Stimulated activated CD4-positive, alpha-beta T cell treated with anti-CD3 and anti-CD28 coated beads, Interleukin-12 subunit alpha, Interleukin-12 subunit beta, amount 100 ng/mL, for 48 hours (primary cell): Measurements from ENCODE around the gene KIF2A.
A peak's percentile ranks its signal among the peaks of the same experiment; 100 is the strongest.

Experiments used
- DNase-seq, 3 donors: peaks; one replicate each; pipeline ENCODE4 v3.0.0-alpha.2; 2020; ENCODE audit warnings: low read depth in 2 of 3, low spot score in 1 of 3

Gene KIF2A

GRCh38 chr5:62289813-62290212 lies 16.2 kb upstream of the KIF2A start:
- no peak for DNase-seq

- peak in 2 of 3 donors; percentile 28 to 39 for DNase-seq
These were observed 14.2 kb upstream of the KIF2A start for GRCh38 chr5:62291829-62292228.

GRCh38 chr5:62296998-62297397 lies 9.0 kb upstream of the KIF2A start:
- no peak for DNase-seq

- DNase-seq: no peak
These were observed 7.9 kb upstream of the KIF2A start for GRCh38 chr5:62298118-62298517.

GRCh38 chr5:62299101-62299500 lies 6.9 kb upstream of the KIF2A start:
- no peak for DNase-seq

- DNase-seq: no peak
These were observed 6.4 kb upstream of the KIF2A start for GRCh38 chr5:62299600-62299999.

- DNase-seq: peak in 2 of 3 donors; percentile 32 to 47
These were observed 670 bp upstream of the KIF2A start for GRCh38 chr5:62305358-62305714.

GRCh38 chr5:62306323-62306895 lies 403 bp downstream of the KIF2A start:
- no peak for DNase-seq

- DNase-seq: peak; percentile 41 to 47 (median 45)
These were observed 1.1 kb downstream of the KIF2A start for GRCh38 chr5:62306896-62307689.

GRCh38 chr5:62308439-62308838 lies 2.4 kb downstream of the KIF2A start:
- no peak for DNase-seq

GRCh38 chr5:62309107-62309506 lies 3.1 kb downstream of the KIF2A start:
- no peak for DNase-seq

- no peak for DNase-seq
These were observed 4.6 kb downstream of the KIF2A start for GRCh38 chr5:62310426-62311143.

- no peak for DNase-seq
These were observed 6.0 kb downstream of the KIF2A start for GRCh38 chr5:62312036-62312435.

- DNase-seq: no peak
These were observed 6.7 kb downstream of the KIF2A start for GRCh38 chr5:62312674-62313073.

GRCh38 chr5:62314213-62314830 lies 8.3 kb downstream of the KIF2A start:
- no peak for DNase-seq

GRCh38 chr5:62315376-62316175 lies 9.6 kb downstream of the KIF2A start:
- no peak for DNase-seq

GRCh38 chr5:62316176-62316502 lies 10.1 kb downstream of the KIF2A start:
- no peak for DNase-seq

- DNase-seq: no peak
These were observed 11.8 kb downstream of the KIF2A start for GRCh38 chr5:62317810-62318209.

GRCh38 chr5:62322484-62322883 lies 16.5 kb downstream of the KIF2A start:
- DNase-seq: no peak

- DNase-seq: no peak
These were observed 20.3 kb downstream of the KIF2A start for GRCh38 chr5:62326302-62326701.

- no peak for DNase-seq
These were observed 20.7 kb downstream of the KIF2A start for GRCh38 chr5:62326702-62327101.
